ENCODE results near the gene PODXL2.
"Not testable (repeated sequence)": the region's sequence is repeated elsewhere in the genome, so short reads cannot be mapped to it uniquely, and the experiment has no call there.

PODXL2 gene

GRCh38 chr3:127628788-127629466 lies at the start of gene PODXL2:
Gene PODXL2, plus strand, starts transcription at chr3:127629185. Its CDS starts 35 bp downstream, at chr3:127629220.
- peak; percentile 73 for DNase-seq (ENCODE audit: low spot score)

- DNase-seq (ENCODE audit: low spot score): no peak
Observed at GRCh38 chr3:127580327-127581060, 48.5 kb upstream of the PODXL2 start.

- DNase-seq (ENCODE audit: low spot score): no peak
Observed at GRCh38 chr3:127584734-127585133, 44.3 kb upstream of the PODXL2 start.

- no peak for DNase-seq (ENCODE audit: low spot score)
Observed at GRCh38 chr3:127585163-127585812, 43.7 kb upstream of the PODXL2 start.

- DNase-seq (ENCODE audit: low spot score): no peak
Observed at GRCh38 chr3:127585813-127586413, 43.1 kb upstream of the PODXL2 start.

GRCh38 chr3:127587876-127588275 lies 41.1 kb upstream of the PODXL2 start:
- DNase-seq (ENCODE audit: low spot score): no peak

- DNase-seq (ENCODE audit: low spot score): peak; percentile 55
Observed at GRCh38 chr3:127588806-127589577, 40.0 kb upstream of the PODXL2 start.

- no peak for DNase-seq (ENCODE audit: low spot score)
Observed at GRCh38 chr3:127589600-127590281, 39.2 kb upstream of the PODXL2 start.

GRCh38 chr3:127590282-127590592 lies 38.7 kb upstream of the PODXL2 start:
- DNase-seq (ENCODE audit: low spot score): peak; percentile 32

GRCh38 chr3:127590593-127591465 lies 38.2 kb upstream of the PODXL2 start, which contains the start of gene TPRA1:
Gene TPRA1, minus strand, starts transcription at chr3:127590733. Its CDS starts 10,587 bp downstream, at chr3:127580146.
- peak; percentile 96 for DNase-seq (ENCODE audit: low spot score)

- DNase-seq (ENCODE audit: low spot score): no peak
Observed at GRCh38 chr3:127593178-127593577, 35.8 kb upstream of the PODXL2 start.

GRCh38 chr3:127595303-127595702 lies 33.7 kb upstream of the PODXL2 start:
- DNase-seq (ENCODE audit: low spot score): no peak

- DNase-seq (ENCODE audit: low spot score): no peak
Observed at GRCh38 chr3:127597020-127597771, 31.8 kb upstream of the PODXL2 start.

- peak; percentile 24 for DNase-seq (ENCODE audit: low spot score)
Observed at GRCh38 chr3:127598841-127599570, 30.0 kb upstream of the PODXL2 start.

- DNase-seq (ENCODE audit: low spot score): no peak
Observed at GRCh38 chr3:127600749-127601456, 28.1 kb upstream of the PODXL2 start.

- no peak for DNase-seq (ENCODE audit: low spot score)
Observed at GRCh38 chr3:127604035-127604434, 24.9 kb upstream of the PODXL2 start.

- DNase-seq (ENCODE audit: low spot score): no peak
Observed at GRCh38 chr3:127604546-127605165, 24.3 kb upstream of the PODXL2 start.

GRCh38 chr3:127605547-127605946 lies 23.4 kb upstream of the PODXL2 start:
- not testable (repeated sequence) for DNase-seq (ENCODE audit: low spot score)

Measured in RKO (cell line).